DND-41 (cell line): ENCODE data around the gene TNRC6B.

ENCODE experiments used
- CTCF ChIP-seq: IDR thresholded peaks from 2 replicates; pipeline ENCODE4 v1.5.1; 2012; ENCODE audit warnings: borderline replicate concordance, low read length, moderate library complexity, mild to moderate bottlenecking; ENCODE audit not compliant: poor library complexity, severe bottlenecking; ENCODE audit errors: extremely low read depth
- EZH2 ChIP-seq: IDR thresholded peaks from 3 replicates; pipeline ENCODE4 v1.6.1; 2012; ENCODE audit warnings: borderline replicate concordance, low read depth, mild to moderate bottlenecking, moderate library complexity, low read length, inconsistent platforms; ENCODE audit not compliant: severe bottlenecking

- no peak for TF ChIP-seq CTCF
- no peak for TF ChIP-seq EZH2
Measured at GRCh38 chr22:40216041-40216756, 38.5 kb downstream of the TNRC6B start.
